HG03060 (cell line): ENCODE measurements around the gene KNDC1.
"Not testable (repeated sequence)": the region's sequence is repeated elsewhere in the genome, so short reads cannot be mapped to it uniquely, and the experiment has no call there.

ENCODE experiments used
- ATAC-seq: cut with Tn5 transposase; IDR thresholded peaks from one replicate; pipeline ENCODE4 v1.9.1; 2021; ENCODE audit warnings: low read depth, moderate number of reproducible peaks; ENCODE audit not compliant: unreplicated experiment

KNDC1 gene

DNA sequence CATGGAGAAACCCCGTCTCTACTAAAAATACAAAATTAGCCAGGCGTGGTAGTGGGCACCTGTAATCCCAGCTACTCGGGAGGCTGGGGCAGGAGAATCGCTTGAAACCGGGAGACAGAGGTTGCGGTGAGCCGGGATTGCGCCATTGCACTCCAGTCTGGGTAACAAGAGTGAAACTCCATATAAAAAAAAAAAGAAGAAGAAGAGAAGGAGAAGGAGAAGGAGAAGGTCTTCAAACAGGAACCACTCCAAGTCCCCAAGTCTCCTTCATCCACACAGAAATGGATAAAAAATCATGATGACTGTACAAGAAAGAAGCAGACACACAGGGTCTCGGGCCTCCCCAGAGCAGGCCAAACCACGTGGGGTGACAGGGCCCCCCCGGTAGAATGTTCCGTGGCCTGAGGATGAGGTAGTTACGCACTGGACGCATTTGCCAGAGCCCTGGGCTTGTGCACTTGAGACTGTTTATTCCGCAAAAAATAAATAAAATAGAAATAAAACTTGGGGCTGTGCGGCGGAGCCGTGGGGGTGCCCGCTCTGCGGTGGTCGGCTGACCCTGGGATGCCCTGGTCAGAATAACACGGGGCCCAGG lies 93.4 kb downstream of the KNDC1 start:
- no peak for ATAC-seq

- ATAC-seq, result no peak
Observed at GRCh38 chr10:133254421-133255120, 94.6 kb downstream of the KNDC1 start.

- no peak for ATAC-seq
Observed at GRCh38 chr10:133255323-133255722, 95.3 kb downstream of the KNDC1 start.

GRCh38 chr10:133257489-133258065 lies 97.6 kb downstream of the KNDC1 start:
- ATAC-seq, result no peak

DNA sequence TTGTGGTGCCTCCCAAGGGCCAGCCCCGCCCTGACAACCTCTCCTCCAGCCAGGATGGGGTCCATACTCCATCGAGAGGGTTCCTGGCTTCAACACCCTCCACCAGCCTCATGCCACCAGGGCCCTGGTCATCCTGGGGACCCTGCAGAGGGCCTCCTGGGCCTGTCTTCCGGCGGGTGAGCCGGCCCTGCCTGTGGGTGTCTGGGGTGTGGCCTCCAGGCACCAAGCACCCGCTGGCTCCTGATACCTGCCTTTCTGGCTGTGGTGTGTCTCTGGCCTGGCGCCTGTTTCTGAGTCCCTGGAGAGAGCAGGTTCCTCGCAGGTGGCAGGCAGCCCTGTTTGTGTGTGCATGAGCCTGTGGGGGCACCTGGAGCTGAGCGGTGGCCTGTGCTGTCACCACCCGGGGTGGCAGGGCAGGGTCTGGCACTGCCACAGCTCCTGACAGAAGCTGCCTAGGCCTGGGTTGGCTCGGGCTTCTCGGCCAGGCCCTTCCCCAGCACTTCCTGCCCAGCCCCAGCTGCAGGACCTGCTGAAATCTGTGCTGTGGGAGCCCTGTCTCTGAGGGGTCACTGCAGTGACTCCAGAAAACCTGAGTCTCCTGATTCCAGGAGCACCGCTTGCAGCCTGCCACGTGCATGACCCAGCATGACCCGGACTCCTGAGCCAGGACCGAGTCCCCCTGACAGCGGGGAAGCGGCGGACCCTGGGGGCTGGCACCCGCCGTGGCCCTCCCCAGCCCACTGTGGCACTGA lies 98.2 kb downstream of the KNDC1 start:
- ATAC-seq, result no peak

GRCh38 chr10:133258818-133259601 lies 99.0 kb downstream of the KNDC1 start:
- no peak for ATAC-seq

- no peak for ATAC-seq
Observed at GRCh38 chr10:133259602-133259989, 99.6 kb downstream of the KNDC1 start.

DNA sequence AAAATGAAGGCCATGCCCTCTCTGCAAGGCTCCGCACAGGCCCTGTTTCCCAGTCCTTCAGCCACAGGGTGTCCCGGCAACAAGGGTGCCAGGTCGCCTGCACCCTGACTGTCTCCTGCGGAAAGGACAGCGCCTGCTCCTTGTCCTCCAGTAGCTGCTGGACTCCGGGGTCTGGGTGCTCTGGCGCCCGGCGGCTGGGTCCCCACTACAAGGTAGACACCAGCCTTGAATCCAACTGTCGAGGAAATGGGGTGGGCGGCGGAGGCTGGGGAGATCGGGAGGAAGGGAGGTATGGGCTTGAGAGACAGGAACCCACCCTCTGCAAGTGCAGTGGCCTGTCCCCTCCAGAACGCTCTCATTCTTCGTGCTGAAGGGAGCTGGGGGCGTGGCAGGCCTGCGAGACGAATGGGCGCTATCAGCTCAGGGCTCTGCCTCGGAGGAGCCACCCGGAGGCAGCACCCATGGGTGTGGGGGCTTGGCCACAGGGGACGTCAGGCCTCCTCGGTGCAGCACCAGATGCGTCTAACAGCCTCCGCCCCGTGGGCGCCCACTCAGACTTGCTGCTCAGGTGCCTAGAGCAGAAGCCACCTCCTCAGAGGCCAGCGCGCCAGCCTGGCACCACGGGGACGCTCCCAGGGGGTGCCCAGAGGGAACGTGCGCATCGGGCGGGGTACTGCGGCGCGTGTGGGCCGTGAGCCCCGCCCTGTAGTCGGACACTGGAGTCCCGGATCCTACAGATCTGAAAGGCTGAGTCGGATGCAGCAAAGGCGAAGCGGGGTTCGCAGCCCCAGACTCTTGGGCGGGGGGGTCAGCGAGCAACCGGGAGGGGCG lies 101.1 kb downstream of the KNDC1 start:
- no peak for ATAC-seq

DNA sequence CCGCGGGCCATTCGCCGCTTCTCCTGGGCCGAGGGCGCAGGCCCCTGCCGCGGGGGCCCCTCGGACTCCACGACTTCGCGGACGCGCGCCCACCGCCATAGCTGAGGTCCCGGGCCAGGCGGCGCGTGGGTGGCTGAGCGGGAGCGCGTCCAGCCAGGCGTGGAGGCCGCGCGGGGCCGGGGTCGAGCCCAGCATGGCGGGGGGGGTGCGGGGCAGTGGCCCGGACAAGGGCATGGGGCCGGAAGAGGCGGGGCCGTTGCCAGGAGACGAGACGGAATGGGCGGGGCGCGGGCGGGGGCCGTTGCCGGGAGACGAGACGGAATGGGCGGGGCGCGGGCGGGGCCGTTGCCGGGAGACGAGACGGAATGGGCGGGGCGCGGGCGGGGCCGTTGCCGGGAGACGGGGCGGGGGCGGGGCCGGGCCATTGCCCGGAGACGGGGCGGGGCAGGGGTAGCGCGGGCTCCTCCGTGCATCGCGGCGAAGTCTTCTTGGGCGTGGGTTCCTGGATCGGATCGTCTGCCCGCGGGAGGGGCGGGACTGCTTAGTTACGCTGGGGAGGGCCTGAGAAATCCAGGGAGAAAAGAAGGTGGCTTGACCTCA lies 101.8 kb downstream of the KNDC1 start:
- ATAC-seq, result no peak

DNA sequence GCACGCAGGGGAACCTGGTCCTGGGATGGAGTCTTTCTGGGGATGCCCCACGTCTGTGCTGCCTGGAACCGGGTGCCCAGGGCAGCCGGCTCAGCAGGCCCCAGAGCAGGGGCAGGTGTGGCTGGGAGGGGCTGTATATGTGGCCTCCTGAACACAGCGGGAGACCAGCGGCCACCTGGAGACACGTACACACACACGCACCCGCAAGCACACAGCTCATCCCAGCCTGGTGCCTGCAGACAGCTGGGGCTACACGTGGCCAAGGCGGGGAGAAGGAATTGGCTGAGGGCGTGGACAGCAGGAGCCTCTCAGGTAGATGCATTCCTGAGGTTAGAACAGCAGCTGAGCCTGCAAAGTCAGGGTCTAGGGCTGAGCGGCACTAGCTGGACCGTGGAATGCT lies 102.7 kb downstream of the KNDC1 start:
- no peak for ATAC-seq

GRCh38 chr10:133263674-133264073 lies 103.7 kb downstream of the KNDC1 start:
- no peak for ATAC-seq

DNA sequence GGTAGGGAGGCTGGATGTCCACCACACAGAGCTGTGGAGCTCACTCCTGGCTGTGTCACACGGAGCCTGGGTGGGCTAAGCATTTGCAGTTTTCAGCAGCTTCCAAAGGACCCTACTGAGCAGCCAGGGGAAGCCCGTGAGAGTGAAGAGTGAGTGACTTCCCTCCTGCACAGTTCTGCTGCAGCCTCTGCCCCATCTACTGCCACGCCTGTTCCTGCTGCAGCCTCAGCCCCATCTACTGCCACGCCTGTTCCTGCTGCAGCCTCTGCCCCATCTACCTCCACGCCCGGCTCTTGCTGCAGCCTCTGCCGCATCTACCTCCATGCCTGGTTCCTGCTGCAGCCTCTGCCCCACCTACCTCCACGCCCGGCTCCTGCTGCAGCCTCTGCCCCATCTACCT lies 104.4 kb downstream of the KNDC1 start:
- no peak for ATAC-seq

DNA sequence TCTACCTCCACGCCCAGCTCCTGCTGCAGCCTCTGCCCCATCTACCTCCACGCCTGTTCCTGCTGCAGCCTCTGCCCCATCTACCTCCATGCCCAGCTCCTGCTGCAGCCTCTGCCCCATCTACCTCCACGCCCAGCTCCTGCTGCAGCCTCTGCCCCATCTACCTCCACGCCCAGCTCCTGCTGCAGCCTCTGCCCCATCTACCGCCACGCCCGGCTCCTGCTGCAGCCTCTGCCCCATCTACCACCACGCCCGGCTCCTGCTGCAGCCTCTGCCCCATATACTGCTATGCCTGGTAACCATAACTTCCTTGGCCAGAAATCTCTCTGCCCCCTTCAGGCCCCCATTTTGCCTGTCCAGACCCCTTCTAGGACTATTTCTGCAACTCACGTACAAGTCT lies 105.0 kb downstream of the KNDC1 start:
- not testable (repeated sequence) for ATAC-seq

DNA sequence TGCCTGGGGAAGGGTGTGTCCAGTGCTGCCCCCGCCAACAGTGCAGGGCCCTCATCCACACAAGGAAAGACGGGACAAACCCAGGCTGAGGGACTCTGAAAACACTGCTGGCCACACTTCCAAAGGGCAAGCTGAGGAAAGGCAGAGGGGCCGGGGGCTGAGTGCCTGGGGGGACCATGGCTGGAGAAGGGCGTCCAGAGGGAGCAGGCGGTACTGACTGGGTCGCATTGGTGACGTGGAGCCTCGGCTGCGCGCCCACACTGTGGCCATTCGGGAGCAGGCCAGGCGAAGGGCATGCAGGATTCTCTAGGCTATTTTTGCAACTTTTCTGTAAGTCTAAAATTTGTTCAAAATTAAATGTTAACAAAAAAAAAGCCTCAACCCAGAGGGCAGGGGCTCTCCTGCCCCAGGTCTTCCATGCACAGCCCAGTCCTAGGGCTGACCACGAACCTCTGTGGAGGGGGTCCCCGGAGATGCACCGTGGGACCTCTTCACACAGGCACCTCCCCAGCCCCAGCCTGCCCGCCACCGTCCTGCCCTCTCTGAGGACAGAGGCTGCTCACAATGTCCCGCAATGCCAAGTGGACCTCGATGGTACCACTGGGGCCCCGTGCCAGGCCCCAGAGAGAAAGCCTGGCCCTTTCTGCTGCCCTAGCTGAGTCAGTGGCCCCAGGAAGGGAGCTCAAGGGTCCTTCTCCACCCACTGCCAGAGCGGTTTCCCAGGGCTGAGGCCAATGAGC lies 106.2 kb downstream of the KNDC1 start:
- ATAC-seq, result no peak

DNA sequence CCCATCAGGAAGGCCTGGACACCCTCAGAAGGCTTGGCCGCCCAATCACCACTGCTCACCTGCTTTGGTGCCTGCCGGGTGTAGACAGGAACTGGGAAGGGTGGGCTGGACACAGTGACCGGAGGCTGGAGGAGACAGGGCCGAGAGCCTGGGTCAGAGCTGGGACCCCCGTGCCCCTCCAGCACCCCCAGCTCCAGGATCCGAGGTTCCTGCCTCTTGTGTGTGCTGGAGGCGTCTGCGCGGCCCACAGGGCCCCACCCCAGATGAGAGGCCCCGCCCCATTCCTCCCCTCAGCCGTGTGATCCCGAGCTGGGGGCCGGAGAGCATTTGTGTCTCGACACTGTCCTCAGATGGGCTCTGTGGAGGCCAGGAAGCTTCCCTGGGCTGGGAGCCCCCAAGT lies 107.3 kb downstream of the KNDC1 start:
- ATAC-seq, result no peak

DNA sequence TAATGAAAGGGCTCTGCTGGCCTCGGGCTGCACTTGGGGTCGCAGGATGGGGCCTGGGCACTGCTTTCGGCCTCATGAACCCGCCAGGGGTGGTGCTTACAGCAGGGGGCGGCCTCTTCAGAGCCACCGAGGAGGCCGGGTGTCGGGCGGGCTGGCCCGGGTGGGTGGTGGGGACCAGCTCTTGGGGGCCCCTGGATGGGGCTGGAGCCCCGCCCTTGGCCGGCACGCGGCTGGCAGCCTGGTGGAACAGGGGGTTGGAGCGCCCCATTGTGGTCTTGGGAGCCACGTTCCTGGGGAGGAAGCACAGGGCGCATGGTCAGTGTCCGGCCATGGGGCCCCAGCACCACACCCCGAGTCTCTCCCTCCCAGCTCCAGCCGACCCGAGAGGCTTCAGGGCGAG lies 107.8 kb downstream of the KNDC1 start:
- no peak for ATAC-seq

GRCh38 chr10:133268532-133268931 lies 108.5 kb downstream of the KNDC1 start:
- ATAC-seq, result no peak

DNA sequence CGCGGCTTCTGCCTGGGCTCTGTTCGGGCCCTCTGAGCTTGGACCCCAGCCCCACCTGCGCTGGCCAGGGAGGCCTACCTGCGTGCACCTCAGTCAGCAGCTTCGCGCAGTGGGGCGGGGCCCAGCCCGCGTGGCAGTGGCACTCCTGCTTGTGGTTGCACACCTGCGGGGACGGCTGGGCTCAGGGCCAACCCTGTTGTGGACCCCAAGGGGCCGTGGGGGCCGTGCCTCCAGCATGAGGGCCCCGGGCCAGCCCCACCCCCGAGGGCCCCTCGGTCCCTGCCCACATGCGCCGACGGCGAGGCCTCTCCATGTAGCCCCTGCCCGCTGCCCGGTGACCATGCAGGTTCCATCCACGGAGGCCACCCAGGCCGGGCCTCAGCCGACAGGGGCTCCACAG lies 109.3 kb downstream of the KNDC1 start:
- ATAC-seq, result no peak

DNA sequence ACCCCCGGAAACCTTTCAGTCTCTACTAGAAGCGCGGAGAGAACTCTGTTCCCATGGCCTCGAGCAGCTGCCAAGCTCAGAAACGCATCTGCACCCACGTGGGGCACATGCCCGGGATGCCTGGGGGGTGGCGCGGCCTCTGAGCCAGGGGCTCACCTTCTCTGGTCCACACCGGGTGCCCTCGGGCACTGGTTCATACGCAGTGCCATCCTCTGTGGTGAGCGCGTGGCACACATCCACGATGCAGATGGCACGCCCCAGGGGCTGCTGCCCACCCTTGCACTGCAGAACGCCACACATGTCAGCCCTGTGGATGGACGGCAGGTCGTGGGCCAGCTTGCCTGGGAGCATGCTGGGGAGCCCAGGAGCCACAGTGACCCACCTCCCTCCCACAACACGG lies 110.2 kb downstream of the KNDC1 start:
- no peak for ATAC-seq
